Ammon's horn (tissue), 1 donor: ENCODE data around the gene ZCCHC12.

ENCODE experiments used
- DNase-seq: peaks from one replicate; pipeline ENCODE4 v3.0.0-alpha.2; 2016; ENCODE audit warnings: low spot score

The ZCCHC12 gene

GRCh38 chrX:118867251-118867650, 43.6 kb downstream of the ZCCHC12 start:
- no peak for DNase-seq

GRCh38 chrX:118872102-118872566, 48.5 kb downstream of the ZCCHC12 start:
- DNase-seq: peak; percentile 45
